Pulmonary artery endothelial cell (primary cell): ENCODE measurements around the gene EVI2A. TPM values are rescaled to one million over a fixed set of nuclear protein-coding genes. Genes with fewer than 3 reads are reported as not detected.
"Not testable (repeated sequence)": the region's sequence is repeated elsewhere in the genome, so short reads cannot be mapped to it uniquely, and the experiment has no call there.

Source experiments
- DNase-seq: peaks from one replicate; pipeline ENCODE4 v3.0.0-alpha.2; 2011; ENCODE audit warnings: low read depth, low spot score
- total RNA-seq: library from RNA; depleted of rRNA; stranded (reverse); fragments of >200 nt; gene quantifications from 2 replicates; pipeline ENCODE4 v1.2.3, GENCODE V29; 2014

The EVI2A gene
- total RNA-seq, 1 donor from 2014 or later: 0.33 TPM

DNA sequence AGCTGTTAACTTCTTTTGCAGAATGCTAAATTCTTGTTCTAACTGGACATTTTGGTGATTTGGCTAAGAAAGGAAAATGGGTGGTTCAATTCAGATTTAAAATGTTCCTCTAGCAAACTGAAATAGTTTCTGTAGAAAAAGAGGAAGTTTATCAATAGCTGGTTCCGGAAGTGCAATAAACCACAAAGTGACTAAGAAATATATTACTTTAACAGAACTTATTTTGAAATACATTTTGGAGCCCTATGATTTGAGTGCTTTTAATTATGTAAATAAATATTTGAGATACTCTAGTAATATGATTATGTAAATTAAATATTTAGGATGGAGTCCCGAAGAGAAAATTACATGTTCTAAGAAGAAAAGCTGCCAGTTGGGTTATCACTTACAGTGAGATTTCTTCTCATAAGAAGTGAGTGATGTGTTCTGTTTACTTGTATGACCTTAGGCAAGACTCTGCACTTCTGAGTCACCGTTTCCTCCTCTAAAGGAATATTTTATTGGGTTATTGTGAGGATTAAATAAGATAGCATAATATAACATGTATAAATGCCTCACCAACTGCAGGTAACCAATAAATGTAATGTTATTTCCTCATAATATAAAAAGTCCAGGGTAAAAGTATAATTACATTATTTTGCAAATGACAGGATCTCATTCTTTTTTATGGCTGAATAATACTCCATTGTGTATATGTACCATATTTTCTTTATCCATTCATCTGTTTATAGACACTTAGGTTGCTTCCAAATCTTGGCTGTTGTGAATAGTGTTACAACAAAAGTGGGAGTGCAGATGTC lies 7.2 kb downstream of the EVI2A start, which contains the start of gene EVI2B:
TSS of gene EVI2B (minus strand) at position 73 of the 800 bp plus-strand sequence. CDS start 8,445 bp downstream, outside the sequence.
- DNase-seq: peak; percentile 46

DNA sequence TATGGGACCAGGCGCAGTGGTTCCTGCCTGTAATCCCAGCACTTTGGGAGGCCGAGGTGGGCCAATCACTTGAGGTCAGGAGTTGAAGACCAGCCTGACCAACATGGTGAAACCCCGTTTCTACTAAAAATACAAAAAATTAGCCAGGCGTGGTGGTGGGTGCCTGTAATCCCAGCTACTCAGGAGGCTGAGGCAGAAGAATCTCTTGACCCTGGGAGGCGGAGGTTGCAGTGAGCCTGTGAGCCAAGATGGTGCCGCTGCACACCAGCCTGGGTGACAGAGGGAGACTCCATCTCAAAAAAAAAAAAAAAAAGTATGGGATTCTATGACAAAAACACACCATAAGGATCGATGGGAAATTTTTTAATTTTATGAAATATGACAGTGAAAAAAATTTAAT lies 9.2 kb downstream of the EVI2A start:
- not testable (repeated sequence) for DNase-seq

DNA sequence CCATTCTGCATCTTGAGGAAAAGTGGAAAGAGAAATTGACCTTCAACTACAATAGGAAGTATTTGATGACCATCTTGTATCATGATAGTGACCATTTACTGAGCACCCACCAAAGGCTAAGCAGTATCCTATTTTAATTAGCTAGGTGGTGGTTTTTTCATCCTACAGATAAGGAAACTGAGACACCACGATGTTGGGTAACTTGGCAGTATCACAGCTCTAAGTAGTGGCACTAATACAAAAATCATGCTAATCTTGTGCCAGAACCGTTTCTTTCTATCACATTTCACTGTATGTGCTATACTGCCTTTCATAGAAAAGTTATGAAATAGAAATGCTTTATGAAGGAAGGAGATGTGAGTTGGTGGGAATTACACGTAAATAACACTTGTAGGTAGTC lies 9.9 kb downstream of the EVI2A start:
- no peak for DNase-seq

DNA sequence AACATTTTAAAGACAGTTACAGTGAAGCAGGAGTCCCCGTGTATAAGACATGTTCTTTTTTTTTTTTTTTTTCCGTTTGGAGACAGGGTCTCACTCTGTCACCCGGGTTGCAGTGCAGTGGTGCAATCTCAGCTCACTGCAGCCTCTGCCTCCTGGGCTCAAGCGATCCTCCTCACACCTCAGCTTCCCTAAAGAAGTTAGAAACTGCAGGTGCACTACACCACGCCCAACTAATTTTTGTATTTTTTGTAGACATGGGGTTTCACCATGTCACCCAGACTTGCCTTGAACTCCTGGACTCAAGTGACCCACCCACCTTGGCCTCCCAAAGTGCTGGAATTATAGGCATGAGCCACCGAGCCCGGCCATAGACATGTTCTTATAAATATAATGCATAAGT lies 10.5 kb downstream of the EVI2A start:
- no peak for DNase-seq

DNA sequence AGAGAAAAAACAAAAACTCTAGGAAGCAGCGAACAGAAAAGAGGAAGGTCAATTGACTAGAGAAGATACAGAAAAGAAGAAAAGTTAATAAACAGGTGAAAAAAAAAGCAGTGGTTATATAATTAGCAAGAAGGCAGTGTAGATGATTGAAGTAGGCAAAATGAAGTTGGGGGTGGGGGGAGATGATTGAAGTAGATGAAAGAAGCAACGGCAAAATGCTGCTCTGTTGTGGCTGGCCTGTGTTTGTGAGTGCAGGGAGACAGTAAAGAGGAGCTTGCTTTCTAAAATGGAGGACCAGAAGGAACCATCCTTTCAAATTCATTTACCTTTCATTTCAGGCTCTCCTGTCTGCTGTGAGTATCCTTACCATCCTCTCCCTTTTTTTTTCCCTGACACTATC lies 11.2 kb downstream of the EVI2A start:
- DNase-seq: no peak

DNA sequence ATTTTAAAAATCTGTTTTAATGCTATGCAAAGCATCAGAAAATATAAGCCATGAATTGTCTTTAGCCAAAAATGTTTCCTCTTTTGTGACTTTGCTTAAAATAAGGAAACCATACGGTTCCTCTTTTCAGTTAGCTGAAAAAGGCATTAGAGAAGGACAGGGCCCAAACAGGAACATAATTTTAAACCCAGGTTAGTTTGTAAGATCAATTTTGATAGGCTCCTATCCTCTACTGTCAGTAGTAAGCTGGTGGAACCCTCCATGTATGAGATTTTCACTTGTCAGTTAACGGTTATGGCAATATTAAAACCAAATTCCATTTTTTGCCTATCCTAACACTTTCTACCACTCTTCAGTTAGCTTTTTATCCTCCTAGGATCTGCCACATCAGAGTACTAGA lies 11.9 kb downstream of the EVI2A start:
- DNase-seq: no peak

DNA sequence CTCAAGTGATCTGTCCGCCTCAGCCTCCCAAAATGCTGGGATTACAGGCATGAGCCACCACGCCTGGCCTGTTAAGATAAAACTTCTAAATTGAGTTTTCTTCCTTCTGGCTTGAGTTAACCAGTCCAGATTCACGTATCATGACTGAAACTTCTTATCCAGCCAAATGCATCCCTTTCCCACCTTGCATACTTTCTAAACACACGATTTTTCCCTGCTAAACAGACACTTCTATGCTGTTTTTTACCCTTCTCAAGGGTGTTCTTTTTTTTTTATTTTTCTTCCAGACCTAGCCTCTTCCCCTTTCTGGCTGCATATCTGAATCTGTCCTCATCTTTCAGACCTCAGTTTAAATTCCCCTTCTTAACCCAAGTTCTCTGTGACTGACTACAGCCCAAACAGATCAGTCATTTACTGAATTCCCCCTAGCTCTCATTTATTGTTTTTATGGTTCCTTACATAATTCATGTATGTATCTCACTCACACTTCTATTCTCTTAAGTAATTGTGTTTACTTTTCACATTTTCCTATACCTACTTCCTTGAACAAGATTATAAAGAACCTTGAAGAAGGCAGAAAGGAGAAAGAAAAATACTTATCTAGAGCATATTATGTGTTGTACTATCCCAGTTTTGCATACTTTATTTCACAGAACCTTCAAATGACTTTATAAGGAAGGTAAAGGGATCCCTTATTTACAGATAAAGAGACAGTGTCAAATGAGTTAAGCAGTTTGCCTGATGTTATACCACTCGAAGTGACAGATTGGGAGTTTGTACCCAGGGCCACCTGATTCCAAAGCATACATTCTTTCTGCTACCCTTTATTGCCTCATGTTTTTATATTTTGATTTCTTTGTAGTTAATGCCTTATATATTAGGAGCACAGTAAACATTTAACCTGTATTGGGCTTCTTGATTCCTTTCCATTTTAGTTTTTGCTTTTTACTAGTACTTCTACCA lies 12.8 kb downstream of the EVI2A start:
- no peak for DNase-seq

DNA sequence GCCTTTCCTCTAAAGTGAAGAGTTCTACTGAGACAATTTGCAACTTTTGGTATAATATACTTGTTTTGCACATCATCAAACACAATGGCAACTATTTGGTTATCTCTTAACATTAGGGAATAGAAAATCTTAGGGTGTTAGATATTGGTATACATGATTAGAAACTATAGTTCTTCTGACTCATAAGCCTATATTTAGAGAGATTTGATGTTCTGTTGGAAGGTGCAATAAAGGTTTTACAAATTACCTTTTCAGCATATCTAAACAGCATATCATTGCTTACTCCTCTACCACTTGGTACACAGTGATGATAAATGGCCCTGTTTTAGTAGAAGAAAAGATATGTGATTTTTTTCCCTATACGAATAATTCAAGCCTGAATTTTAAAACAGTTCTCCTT lies 13.8 kb downstream of the EVI2A start:
- DNase-seq: no peak

DNA sequence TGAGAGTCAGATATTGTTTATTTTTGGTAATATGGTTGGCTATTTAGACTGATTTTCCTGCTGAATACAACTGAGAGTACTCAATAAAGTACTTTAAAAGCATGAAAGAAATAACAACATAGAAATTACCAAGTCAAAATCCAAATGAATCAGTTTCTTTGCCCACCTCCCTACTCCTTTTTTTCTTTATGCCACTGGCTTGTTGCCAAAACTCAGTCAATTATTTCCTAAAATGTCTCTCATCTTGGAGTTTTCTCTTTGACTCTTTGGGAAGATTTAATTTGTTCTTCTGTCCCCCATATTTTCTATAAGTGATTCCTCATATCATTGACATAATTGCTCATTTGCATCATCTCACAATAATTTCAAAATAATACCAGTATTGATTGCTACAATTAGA lies 21.8 kb downstream of the EVI2A start:
- no peak for DNase-seq

DNA sequence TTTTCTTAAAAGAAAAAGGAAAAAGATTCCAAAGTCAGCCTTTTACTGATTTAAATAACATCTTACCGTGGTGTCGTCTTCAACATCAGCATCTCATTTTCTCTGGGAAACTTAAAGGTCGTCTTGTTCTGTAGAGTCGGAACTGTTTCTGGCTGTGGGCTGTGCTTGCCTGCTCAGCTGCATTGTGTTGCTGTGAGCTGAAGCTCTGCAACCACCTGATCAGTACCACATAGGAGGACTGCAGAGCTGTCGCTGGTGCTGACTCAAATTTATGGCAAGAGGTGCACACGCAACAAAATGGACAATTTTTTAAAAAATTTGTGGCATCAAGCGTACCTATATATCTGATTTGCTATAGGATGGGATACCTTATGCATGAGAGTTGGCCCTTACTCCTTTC lies 24.3 kb downstream of the EVI2A start, which contains the start of gene OMG:
TSS of gene OMG (minus strand) at position 150 of the 400 bp plus-strand sequence. CDS start 908 bp downstream, outside the sequence.
- DNase-seq: no peak

DNA sequence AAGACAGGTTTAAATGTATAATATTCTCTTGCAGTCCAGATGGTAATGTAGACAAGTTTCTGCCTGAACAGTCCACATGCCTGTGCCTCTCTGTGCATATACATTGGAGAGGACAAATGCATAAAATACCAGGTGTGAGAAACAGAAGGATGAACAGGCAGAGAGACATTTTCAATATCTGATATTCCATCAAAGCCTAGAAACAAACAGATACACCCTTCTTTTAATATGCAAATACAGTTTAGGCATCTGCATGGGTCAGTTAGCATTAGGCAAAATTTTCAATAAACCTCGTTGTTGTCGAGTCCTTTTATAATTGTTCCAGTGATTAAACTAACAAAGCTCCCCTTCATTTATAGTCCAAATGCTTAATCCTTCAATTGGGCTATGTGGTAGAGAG lies 25.3 kb downstream of the EVI2A start:
- no peak for DNase-seq

DNA sequence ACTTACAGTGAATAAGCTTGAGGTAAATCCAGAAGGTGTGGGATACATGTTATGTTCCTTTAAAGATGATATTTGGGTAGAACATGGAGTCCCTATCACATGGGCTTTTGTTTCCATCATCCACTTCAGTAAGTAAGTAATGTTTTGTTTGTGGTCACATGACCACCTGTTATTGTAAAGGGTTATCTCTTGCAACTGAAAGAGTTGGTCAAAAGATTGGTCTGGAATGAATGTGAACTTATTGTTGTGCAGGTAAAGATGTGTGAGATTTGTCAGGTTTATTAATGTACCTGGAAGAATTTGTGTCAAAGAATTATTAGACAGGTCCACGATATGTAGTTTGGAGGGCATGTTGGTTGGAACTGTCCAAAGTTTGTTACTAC lies 25.9 kb downstream of the EVI2A start:
- no peak for DNase-seq

DNA sequence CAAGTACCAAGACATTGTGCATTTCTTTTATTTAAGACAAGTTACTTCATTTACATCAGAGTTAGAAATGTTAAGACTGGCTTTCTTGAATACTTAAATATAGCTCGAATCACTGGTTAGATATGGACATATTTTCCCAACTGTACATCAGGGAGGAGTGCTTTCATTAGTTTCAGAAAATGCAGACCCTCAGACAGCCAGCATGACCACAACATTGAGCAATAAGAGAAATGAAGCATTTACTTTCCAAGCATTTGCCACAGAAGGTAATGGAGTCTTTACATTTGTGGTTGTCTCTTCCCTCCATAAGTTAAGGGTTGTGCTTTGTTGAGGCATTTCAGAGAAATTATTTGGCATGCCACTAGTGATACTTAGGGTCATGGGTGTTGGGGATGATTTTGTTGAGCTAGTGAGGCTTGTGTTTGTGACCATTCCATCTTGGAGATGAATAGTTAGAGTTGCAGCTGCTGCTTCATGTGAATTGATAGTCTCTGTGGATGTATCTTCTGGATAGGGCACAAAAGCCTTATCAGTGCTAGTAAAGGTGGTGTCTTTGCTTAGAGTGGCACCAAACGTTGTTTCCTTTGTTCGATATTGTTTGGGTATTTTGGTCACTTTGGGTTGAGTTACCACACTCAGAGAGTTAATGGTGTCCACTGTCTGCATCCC lies 26.5 kb downstream of the EVI2A start:
- no peak for DNase-seq

DNA sequence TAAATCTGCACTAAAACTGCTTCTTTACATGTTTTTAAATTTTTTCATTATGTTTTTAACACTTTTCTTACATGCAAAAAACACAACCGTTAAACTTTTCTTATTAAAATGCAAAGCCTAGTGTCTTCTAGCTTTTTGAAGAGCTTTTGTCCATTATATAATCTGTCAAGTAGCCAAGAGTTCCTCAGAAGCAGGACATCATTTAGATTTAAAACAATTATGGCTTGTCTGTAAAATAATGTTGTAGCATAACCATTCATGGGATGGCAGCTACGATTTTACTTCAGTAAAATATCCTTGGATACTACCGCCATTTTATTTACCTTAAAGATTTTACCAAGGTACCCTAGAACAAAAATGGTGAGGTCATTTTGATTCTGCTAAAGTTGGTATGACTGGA lies 27.2 kb downstream of the EVI2A start:
- DNase-seq: no peak

DNA sequence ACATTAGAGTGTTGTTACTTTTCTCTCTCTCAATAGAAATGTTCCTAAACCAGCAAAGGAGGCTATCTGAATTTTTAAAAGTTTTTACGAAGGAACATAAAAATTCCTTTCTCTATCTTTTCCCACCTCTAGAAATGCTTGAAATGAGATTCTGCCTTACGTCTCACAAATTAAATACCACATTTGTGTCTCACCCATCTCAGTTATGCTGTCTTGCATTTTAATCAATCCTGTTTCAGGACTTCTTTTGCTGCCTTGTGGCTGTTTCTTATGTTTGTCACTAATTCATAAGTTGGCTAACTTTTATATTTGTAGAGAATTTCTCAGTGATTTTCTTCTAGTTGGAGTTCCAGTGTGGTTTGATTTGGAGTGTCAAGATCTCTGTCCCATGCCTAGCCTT lies 27.8 kb downstream of the EVI2A start:
- no peak for DNase-seq

DNA sequence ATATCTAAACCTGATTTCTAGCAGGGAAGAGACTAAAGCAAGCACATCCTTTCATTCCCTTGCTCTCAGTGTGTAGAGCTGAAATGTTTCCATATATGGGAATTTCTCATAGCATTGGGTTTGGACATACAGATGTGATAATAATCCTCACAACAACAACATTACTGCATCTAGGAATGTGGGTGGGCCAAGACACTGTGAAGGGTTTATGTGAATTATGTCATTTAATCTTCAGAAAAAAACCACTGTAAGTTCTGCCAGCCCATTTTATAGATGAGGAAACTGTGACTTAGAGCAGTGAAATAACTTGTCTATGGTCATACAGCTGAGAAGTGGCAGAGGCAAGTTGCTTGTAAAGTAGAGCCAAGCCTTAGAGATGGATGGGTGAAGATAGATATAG lies 29.6 kb downstream of the EVI2A start:
- DNase-seq: no peak

DNA sequence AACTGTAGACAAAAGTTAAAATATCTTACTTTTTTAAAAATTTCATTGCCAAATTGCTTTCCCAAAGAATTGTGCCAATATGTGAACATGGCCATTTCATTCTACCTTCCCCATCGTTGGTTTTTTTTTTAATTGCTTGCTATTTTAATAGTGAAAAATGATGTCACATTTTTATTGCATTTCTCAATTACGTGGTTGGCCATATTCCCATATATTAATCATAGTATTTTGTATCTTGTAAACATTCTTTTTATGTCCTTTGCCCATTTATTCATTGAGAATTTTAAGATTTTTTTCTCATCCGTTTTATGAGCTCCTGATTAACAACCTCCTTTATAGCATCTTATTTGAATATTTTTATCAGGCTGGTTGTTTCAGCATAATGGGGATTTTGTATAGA lies 31.6 kb downstream of the EVI2A start:
- no peak for DNase-seq

DNA sequence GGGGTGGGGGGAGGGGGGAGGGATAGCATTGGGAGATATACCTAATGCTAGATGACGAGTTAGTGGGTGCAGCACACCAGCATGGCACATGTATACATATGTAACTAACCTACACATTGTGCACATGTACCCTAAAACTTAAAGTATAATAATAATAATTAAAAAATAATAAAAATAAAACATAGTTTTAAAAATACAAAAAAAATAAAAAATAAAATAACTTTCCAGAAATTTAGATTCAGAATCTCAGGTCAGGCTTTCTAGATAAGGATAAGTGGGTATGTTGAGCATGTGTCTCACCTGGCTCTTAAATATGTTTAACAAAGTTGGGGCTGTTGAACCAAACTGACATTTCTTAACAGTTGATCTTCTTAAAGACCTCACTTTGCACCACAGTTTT lies 33.5 kb downstream of the EVI2A start:
- DNase-seq: not testable (repeated sequence)

DNA sequence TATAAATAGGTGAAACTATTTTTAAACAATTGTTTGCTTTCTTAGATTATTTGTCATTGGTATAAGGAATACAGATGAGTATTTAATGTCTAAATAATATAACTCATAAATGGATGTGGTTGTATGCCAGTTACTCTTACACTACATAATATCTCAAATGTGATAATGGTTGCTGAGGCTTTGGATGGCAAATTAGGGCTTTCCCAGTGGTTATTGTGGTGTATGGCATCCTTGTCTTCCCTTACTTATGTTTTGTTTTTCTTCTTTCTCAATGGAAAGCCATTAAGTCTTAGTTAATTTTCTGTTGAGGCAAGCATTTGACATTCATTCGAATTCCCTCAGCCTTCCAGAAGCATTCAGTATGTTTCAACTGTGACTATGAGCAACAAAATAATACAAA lies 34.8 kb downstream of the EVI2A start:
- DNase-seq: no peak

DNA sequence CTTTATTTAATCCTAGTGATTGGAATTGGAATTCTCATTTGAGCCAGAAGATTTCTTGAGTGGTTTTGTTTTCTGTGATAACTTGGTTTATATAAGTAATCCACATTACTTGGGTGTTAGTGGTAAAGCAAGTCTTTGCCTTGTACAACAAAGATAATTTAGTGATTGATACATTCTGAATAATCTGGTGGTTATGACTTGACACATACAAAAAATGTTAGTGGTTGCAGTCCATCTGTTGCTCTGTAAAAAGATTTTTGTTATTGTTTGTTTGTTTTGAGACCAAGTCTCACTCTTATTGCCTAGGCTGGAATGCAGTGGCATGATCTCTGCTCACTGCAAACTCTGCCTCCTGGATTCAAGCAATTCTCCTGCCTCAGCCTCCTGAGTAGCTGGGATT lies 37.6 kb downstream of the EVI2A start:
- DNase-seq: no peak

DNA sequence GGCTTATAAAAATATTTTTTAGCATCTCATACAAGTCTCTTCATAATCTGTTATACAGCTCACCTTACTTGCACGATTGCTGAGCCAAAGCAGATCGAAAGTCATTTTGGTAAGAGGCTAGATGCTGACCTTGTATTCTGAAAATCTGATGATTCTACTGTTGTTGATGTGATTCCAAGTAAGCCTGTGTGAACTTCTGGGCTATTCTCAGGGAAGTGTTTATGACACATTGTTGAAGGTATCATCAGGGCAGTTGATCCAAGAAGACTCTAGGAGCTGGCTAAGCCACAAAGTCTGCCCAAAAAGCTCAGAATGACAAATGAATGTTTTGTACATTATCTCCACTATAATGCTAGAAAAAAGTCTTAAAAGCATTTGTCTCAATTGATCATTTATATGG lies 40.4 kb downstream of the EVI2A start:
- no peak for DNase-seq

DNA sequence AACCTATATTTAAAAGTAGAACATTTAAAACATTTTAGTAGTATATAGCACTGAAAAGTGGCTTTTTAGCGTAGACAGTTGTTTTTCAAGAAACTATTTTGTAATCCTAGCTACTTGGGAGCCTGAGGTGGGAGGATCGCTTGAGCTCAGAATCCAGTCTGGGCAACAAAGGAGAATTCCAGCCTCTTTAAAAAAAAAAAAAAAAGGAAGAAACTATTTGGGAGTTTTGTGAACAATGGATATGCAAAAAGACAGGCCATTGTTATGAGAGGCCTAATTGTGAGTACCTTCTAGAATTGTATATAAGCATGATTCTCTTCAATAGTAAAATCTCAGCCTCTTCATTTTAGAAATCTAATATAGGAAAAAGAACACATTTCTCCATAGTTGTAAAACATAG lies 42.0 kb downstream of the EVI2A start:
- no peak for DNase-seq
